Measurements from ENCODE around the gene MTIF3.
"Not testable (repeated sequence)": the region's sequence is repeated elsewhere in the genome, so short reads cannot be mapped to it uniquely, and the experiment has no call there.

The MTIF3 gene

DNA sequence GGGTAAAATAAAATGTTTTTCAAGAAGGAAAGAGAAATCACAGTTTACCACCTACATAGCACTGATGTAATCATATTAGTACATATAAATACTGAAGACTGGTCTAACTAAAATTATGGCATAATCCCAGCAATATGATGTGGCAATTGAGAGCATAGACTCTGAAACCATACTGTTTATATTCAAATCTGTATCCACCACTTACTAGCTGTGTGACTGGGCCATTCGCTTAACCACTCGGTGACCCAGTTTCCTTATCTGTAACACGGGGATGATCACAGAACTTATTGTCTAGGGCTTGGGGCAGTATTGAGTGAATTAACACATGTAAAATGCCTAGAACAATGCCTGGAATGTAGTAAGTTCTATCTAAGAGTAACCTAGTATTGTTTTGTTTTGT lies 39.0 kb downstream of the MTIF3 start:
- DNase-seq (ENCODE audit: low spot score) = no peak

DNA sequence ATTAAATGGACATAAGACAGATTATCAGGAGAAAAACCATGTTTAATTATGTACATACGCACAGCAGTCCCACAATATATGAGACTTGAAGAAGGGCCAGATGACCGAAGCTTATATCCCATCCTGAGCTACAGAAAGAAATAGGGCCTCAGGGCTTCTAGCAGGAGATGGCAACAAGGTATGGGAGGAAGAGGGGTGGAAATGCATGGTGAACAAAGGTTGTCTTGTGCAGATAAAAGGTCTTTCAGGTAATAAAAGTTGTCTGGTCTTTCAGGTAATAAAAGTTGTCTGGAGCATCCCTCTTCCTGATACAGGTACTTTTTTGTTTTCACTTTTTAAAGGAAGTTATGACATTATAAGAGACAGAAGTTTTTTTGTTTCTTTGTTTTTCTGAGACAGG lies 41.4 kb downstream of the MTIF3 start:
- DNase-seq (ENCODE audit: low spot score) = no peak

DNA sequence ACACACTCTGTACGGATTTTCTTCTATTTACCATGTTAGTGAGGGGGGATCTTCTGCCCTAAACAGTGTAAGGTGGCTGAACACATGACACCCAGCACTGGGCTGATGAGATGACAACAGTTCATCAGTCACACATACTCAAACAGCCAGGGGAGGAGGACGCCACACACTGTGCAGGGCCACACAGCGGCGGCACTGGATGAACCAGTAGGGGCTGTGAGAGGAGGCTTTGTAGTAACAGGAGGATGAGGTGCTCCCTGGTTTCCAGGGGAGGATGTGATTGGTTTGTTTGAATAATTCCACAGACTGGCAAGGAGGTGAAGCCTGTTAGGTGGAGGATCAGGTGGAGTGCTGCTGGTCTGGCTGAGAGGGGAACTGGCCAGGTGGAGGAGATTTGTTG lies 42.3 kb downstream of the MTIF3 start:
- no peak for DNase-seq (ENCODE audit: low spot score)

DNA sequence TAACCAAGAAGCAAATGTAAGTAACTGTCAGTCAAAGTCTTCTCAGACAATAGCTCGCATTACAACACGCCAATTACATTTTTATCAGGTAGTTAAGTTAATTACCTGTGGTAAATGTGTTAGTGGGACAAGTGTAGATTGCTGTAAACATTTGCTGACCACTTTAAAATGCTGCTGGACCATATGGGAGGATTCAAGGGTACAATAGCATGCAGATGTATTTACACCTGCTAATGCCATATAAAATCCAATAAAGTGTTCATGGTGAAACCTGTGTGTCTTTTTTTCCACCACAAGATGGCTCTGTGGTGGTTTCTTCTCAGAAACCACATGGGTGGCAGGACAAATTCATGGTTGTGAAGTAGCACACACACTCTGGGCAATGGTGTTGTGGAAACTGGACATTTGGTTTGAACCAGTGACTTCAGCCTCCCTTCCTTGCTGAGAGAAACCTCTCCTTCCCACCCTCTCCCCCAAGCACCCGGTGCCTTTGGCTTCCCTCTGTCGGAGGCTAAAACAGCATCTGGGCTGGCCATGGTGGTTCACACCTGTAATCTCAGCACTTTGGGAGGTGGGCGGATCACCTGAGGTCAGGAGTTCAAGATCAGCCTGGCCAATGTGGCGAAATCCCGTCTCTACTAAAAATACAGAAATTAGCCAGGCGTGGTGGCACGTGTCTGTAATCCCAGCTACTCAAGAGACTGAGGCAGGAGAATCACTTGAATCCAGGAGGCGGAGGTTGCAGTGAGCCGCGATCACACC lies 44.0 kb downstream of the MTIF3 start:
- DNase-seq (ENCODE audit: low spot score) = peak; percentile 63

DNA sequence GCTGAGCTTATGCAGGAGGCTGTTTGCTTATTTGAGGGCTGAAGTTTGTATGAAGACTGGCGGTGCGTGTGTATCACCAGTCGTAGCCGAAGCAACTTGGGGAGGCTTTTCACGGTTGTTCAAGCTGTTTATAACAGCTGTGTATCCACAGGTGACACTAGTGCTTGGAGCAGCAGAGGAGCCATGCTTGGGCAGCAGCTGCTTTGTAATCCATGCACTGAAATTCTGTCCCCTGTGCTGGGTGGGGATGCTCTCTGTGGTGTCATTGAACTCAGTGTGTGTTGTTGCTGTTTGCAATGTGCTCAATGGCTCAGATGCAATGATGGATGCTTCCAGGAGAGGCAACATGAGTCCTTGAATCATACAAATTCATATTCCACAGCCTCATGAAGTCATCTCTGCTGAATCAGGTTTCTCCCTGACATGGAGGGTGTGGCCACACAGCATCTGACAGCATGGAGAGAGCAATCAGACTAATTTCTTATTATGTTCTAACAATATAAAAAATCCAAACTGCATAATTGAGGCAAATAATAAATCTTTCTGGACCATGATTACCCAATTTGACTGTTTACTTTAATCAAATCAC lies 44.7 kb downstream of the MTIF3 start:
- DNase-seq (ENCODE audit: low spot score) = no peak

DNA sequence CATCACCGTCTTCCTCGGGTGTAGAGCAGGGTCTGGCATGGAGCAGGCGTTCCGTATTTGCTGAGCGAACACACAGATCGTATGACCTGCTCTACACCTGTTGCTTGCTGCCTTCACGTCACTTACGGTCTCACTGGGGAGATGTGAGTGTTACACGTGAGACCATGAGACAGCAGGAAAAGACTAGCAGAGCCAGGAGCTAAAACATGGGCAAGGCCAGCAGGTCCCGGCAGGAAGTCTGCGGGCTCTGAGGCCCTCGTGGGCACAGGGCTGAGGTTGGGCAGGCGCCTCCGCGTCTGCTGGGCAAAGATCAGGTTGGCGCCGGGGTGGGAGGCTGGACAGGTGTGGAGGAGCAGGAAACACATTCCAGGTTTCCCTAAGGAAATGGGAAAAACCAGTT lies 45.7 kb downstream of the MTIF3 start:
- DNase-seq (ENCODE audit: low spot score) = no peak

DNA sequence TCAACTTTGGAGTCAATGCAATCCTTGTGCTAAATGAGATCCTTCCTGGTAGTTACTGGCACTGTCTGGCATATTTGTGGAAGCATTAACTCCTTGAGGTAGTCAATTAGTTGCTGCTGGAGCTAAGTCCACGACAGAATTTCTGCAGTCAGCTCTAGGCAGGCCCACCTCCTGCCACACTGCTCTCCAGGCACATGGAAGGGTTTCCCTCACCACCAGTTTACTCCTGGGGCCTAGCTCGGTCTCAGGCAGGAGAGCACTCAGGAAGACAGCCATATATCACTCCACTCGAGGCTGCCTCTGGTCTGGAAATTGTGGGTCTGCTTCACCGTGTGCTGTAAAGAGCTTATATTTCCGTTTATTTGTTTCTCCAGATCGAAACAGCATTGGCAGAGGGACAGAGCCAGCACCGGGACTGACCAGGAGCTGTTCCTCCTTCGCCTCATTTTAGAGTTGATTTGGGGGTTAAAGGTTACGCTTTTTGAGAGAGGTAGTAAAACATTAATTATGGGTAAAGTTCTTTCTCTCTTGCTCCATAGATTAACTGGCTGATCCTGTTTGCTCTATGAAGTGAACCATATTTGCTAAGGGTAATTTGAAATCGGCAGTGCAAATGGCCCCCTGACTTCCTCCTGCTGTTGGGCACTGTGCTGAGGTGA lies 46.5 kb downstream of the MTIF3 start:
- DNase-seq (ENCODE audit: low spot score) = no peak

DNA sequence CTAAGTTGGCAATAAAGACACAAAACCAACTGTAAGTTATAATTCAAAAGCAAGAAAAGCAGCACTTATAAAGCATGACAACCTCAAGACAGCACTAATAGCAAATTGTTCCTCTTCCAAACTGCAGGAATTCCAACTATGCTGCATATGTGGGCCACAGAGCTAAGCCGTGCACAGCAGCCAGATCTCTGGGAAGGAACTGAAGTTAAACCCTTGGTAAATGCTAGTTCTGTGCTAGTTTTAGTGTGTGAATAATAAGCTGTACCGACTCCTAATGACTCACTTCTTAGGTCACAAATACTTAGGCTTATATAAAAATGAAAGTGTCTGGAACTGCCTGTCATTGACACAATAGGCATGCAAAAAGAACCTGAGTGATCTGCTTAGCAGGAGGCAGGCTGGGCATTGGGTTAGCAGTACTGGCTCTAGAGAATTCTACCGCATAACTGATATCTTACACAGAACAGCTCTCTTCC lies 47.1 kb downstream of the MTIF3 start:
- peak; percentile 86 for DNase-seq (ENCODE audit: low spot score)

DNA sequence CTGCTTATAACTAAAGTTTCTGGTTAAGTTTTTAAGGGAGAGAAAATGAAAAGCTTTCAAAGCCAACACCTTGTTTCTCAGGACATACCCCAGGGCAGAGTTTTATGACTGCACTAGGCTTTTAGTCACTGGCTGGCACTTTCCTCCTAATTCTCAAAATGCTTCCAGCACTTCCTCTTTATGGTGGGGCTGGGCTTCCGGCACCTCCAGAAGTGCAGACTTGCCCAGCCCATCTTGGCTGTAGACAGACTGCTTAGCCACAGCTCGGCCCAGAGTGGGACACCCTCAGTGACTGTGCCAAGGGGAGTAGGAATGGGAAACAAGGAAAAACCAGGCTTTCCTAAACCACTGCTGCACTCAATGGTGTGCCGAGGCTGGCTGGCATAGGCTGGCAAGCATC lies 49.2 kb downstream of the MTIF3 start:
- peak; percentile 20 for DNase-seq (ENCODE audit: low spot score)

DNA sequence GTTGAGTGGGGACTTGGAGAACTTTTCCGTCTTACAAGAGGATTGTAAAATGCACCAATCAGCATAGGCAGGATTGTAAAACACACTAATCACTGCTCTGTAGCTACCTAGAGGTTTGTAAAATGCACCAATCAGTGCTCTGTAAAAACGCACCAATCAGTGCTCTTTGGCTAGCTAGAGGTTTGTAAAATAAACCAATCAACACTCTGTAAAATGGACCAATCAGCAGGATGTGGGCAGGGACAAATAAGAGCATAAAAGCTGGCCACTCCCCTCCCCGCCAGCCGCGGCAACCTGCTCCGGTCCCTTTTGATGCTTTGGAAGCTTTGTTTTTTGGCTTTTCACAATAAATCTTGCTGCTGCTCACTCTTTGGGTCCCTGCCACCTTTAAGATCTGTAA lies 50.0 kb downstream of the MTIF3 start:
- not testable (repeated sequence) for DNase-seq (ENCODE audit: low spot score)

DNA sequence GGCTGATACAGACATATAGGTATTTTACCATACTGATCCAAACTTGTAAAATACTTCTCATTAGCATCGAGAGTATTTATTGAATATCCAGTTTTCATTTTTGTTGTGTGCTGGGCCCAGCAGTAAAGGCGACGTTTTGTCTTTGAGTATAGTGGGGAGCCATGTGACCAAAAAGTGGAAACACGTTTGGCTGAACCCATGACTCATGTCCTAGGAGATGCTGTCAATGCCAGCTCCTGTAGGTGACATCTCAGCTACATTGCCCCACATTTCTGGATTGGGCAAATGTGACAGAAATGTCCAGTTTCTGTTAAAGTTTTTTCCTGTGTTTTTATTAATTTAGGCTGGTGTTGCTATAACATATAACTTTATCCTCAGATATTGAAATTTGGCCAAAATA lies 52.0 kb downstream of the MTIF3 start:
- DNase-seq (ENCODE audit: low spot score) = no peak

DNA sequence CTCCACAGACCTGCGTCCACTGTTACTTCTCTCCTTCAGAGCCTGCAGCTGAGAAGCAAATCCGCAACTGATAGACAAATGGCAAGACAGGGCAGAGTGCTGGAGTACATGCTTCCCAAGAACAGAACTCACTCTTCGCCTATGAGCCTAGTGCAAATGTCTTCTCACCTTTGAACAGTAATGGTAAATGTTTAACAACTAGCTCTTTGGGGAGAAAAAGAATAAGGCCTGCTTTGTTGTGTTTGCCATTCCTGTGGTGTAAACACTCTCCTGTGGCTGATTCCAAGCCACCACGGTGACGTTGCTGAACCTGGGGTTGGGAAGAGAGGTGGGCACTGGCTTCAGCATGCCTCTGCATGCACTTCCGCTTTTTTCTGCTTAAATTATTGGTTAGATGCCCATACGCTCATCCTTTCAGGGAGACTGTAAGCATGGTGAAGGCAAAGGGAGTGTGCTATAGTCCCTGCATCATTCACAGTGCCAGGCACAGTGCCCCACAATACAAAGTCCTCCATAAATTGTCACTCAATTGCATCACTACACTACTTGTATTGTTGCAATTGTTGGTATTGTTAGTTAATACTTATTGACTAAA lies 54.0 kb downstream of the MTIF3 start:
- DNase-seq (ENCODE audit: low spot score) = no peak

DNA sequence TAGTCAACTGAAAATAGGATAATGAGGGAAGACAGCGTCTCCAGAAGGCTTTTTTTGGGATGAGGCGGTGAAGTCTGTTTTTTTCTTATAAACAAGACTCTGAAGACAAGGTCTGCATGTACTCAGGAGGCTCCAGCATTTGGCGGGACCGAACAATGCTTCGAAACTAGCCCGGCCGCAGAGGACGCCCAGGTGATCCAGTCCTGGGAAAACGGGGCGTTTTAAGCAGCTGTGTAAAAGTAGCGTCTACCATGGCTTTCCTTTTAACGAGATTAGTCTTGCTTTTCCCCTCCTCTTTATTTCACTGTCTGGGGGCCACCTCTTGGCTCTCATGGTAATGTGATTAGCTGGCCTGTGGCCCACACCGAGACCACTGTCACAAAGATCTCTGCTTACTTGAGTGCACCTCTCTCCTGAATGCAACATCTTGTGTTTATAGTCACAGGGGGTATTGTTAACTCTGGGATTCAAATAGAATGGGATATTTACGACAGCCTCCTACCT lies 55.3 kb downstream of the MTIF3 start:
- no peak for DNase-seq (ENCODE audit: low spot score)

DNA sequence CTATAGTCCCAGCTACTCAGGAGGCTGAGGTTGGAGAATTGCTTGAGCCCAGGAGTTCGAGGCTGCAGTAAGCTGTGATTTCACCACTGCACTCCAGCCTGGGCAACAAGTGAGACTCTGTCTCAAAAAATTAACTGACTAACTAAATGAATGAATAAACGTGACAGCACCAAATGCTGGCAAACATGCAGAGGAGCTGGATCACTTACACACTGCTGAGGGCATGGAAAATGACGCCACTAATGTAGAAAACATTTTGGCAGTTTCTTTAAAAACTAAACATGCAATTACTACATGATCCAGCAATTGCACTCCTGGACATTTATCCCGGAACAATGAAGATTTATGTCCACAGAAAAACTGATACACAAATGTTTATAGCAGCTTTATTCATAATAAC lies 57.3 kb downstream of the MTIF3 start:
- DNase-seq (ENCODE audit: low spot score) = no peak

DNA sequence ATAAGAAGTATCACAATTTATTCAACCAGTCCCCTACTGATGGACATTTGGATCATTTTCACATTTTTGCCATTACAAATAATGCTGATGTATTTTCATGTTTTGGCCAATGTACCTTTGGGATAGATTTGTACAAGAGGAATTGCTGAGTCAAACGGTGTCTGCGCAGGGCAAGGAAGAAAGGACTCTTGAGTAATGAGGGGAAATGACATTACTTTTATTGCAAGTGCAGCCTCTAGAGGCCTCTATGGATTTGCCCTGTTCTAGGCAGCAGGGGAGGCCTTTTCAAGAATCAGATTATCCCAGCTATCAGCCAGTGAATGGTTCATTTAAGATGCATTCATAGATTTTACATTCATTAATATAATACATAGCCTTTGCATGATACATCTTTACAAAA lies 58.9 kb downstream of the MTIF3 start:
- no peak for DNase-seq (ENCODE audit: low spot score)

DNA sequence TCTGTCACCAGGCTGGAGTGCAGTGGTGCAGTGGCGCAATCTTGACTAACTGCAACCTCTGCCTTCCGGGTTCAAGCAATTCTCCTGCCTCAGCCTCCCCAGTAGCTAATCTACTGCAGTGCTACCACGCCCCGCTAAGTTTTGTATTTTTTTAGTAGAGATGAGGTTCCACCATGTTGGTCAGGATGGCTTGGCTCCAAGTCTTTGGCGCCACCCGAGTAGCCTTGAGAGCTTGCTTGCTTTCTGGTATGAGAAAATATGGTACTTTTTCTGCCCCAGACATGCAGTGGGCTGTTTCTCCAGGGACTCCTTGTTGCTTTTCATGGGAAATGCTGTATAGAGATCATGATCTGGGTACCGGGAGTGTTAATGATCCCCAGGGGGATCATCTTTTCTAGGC lies 60.5 kb downstream of the MTIF3 start:
- DNase-seq (ENCODE audit: low spot score) = no peak

DNA sequence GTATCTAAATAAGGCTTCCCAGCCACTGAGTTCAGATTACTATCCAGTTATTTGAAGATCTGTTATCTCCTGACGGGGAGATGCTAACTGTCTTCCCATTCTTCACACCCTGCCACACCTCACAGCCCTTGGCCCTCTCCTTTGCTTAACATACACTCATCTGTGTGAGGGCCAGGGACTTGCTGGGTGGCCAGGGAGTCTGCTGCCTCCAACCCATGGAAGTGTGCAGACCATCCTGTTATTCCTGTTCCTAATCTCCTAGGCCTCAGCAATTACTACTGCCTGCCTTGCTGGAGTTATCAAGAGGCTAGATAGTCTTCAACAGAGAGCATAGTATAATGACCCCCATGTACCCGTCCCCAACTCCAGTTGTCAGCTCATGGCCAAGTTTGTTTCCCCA lies 62.1 kb downstream of the MTIF3 start:
- DNase-seq (ENCODE audit: low spot score) = no peak
